Neuronal stem cell (in vitro differentiated cells): ENCODE results near the gene SMARCE1. TPM values are rescaled to one million over a fixed set of nuclear protein-coding genes. Genes with fewer than 3 reads are reported as not detected.

Source experiments
- DNase-seq: peaks from one replicate; pipeline ENCODE4 v3.0.0-alpha.2; 2013; ENCODE audit warnings: low spot score
- H2AFZ ChIP-seq: one replicate; pipeline ENCODE4 v1.6.1; 2013; ENCODE audit warnings: mild to moderate bottlenecking, low read length, inconsistent platforms
- H2AK5ac ChIP-seq: 2 replicates; pipeline ENCODE4 v1.6.1; 2013; ENCODE audit warnings: low read depth, mild to moderate bottlenecking, inconsistent platforms, low read length, moderate library complexity, mixed read lengths
- H2BK120ac ChIP-seq: 2 replicates; pipeline ENCODE4 v1.6.1; 2013; ENCODE audit warnings: low read depth, mild to moderate bottlenecking, inconsistent platforms, low read length, moderate library complexity, mixed read lengths
- H2BK12ac ChIP-seq: one replicate; pipeline ENCODE4 v1.6.1; 2013; ENCODE audit warnings: low read length, inconsistent platforms
- H2BK15ac ChIP-seq: 2 replicates; pipeline ENCODE4 v1.6.1; 2013; ENCODE audit warnings: mild to moderate bottlenecking, low read length, inconsistent platforms, mixed read lengths
- H2BK5ac ChIP-seq: one replicate; pipeline ENCODE4 v1.6.1; 2013; ENCODE audit warnings: inconsistent platforms, mild to moderate bottlenecking, low read length, moderate library complexity
- H3K14ac ChIP-seq: one replicate; pipeline ENCODE4 v1.6.1; 2013; ENCODE audit warnings: low read length, inconsistent platforms
- H3K18ac ChIP-seq: 2 replicates; pipeline ENCODE4 v1.6.1; 2013; ENCODE audit warnings: low read length, inconsistent platforms
- H3K23ac ChIP-seq: 2 replicates; pipeline ENCODE4 v1.6.1; 2013; ENCODE audit warnings: low read depth, mild to moderate bottlenecking, mixed read lengths, low read length, inconsistent platforms; ENCODE audit not compliant: poor library complexity
- H3K27ac ChIP-seq: replicated peaks from 3 replicates; pipeline ENCODE4 v1.5.1; 2013; ENCODE audit warnings: low read length, inconsistent platforms
- H3K27me3 ChIP-seq, 3 experiments: 2 replicates each; pipeline ENCODE4 v1.6.1; 2013; ENCODE audit warnings: low read length in 3 of 3, mild to moderate bottlenecking in 2 of 3, inconsistent platforms in 1 of 3, low read depth in 1 of 3, mixed read lengths in 1 of 3, moderate library complexity in 1 of 3; ENCODE audit not compliant: control insufficient read depth in 3 of 3, insufficient read depth in 3 of 3
- H3K36me3 ChIP-seq, 2 donors: replicated peaks in 1 of 2; 2 replicates each; pipeline ENCODE4 v1.6.1; 2013; ENCODE audit warnings: low read length in 2 of 2; ENCODE audit not compliant: control insufficient read depth in 2 of 2, insufficient read depth in 2 of 2
- H3K4ac ChIP-seq: 2 replicates; pipeline ENCODE4 v1.6.1; 2013; ENCODE audit warnings: inconsistent platforms, mild to moderate bottlenecking, low read length, moderate library complexity
- H3K4me1 ChIP-seq, 2 donors: 1 replicate in 1 of 2; 2 replicates in 1 of 2; pipeline ENCODE4 v1.6.1; 2013; ENCODE audit warnings: low read length in 2 of 2, low read depth in 1 of 2; ENCODE audit not compliant: control insufficient read depth in 2 of 2, insufficient read depth in 1 of 2
- H3K4me2 ChIP-seq: one replicate; pipeline ENCODE4 v1.6.1; 2013; ENCODE audit warnings: mild to moderate bottlenecking, low read length, inconsistent platforms; ENCODE audit not compliant: insufficient read depth, poor library complexity, severe bottlenecking
- H3K4me3 ChIP-seq, 2 donors: 2 replicates each; pipeline ENCODE4 v1.5.1; 2013; ENCODE audit warnings: low read length in 2 of 2, mild to moderate bottlenecking in 2 of 2, inconsistent platforms in 1 of 2, moderate library complexity in 1 of 2
- H3K79me1 ChIP-seq: one replicate; pipeline ENCODE4 v1.6.1; 2013; ENCODE audit warnings: low read depth, mild to moderate bottlenecking, inconsistent platforms, low read length, moderate library complexity
- H3K9ac ChIP-seq: one replicate; pipeline ENCODE4 v1.6.1; 2013; ENCODE audit warnings: mild to moderate bottlenecking, low read depth, low read length, inconsistent platforms; ENCODE audit not compliant: poor library complexity
- H3K9me3 ChIP-seq, 2 donors: replicated peaks in 1 of 2; 2 replicates each; pipeline versions ENCODE3 to v1.6.1; 2013; ENCODE audit warnings: low read length in 2 of 2, mild to moderate bottlenecking in 2 of 2, inconsistent platforms in 1 of 2, low read depth in 1 of 2, mixed read lengths in 1 of 2, moderate library complexity in 1 of 2; ENCODE audit not compliant: control insufficient read depth in 2 of 2, insufficient read depth in 1 of 2
- H4K8ac ChIP-seq: one replicate; pipeline ENCODE4 v1.6.1; 2013; ENCODE audit warnings: low read depth, mild to moderate bottlenecking, inconsistent platforms, low read length, moderate library complexity
- H4K91ac ChIP-seq: one replicate; pipeline ENCODE4 v1.6.1; 2013; ENCODE audit warnings: low read length, low read depth, mild to moderate bottlenecking, inconsistent platforms; ENCODE audit not compliant: poor library complexity
- WGBS, 2 donors: extraction: QIAGEN DNeasy Blood & Tissue Kit; methylation state at CpG; one replicate each; pipeline ENCODE4 v1.1.7; 2013; ENCODE audit warnings: missing lambda C conversion rate in 2 of 2, mixed read lengths in 1 of 2; ENCODE audit not compliant: insufficient read length in 2 of 2, insufficient replicate concordance in 1 of 2; ENCODE audit errors: extremely low coverage in 2 of 2; 5-methylcytosine and 5-hydroxymethylcytosine counted together
- polyA plus RNA-seq, 2 experiments: library from polyadenylated mRNA; stranded (reverse); fragments of 200-250 nt; gene quantifications; one replicate each; pipeline ENCODE4 v1.2.3, GENCODE V29; 2013

SMARCE1 gene
- 204 TPM for polyA plus RNA-seq (2013, experiment 1 of 2)
- polyA plus RNA-seq (2013, experiment 2 of 2): 210 TPM

GRCh38 chr17:40647624-40648383, at the start of gene SMARCE1:
Gene SMARCE1 (minus strand): TSS chr17:40647818. CDS start chr17:40645802, 2,016 bp downstream.
- Histone ChIP-seq H3K79me1 (no peaks in the 10 kb centered on the region), H2BK5ac (peak within 1 kb of the TSS; percentile 98), H3K14ac (peak within 1 kb of the TSS; percentile 96), H3K4me1 (peaks cover 3 to 13% of the 10 kb centered on the region in 2 donors), H3K23ac (peak within 1 kb of the TSS; percentile 97), H3K27ac (peak within 1 kb of the TSS; percentile 93), H2AFZ (peak within 1 kb of the TSS; percentile 98), H4K91ac (peak within 1 kb of the TSS; percentile 96), H3K36me3 (peaks cover 0 to 38% of the 10 kb centered on the region in 2 donors), H2BK12ac (no peak within 1 kb of the TSS), H3K4me2 (peak within 1 kb of the TSS; percentile 89), H3K18ac (peak within 1 kb of the TSS; percentile 100), H3K9me3 (no peaks in the 10 kb centered on the region), H3K4ac (peak within 1 kb of the TSS; percentile 97), H2AK5ac (peak within 1 kb of the TSS; percentile 98), H2BK120ac (peak within 1 kb of the TSS; percentile 98), H4K8ac (peak within 1 kb of the TSS; percentile 99), H2BK15ac (peak within 1 kb of the TSS; percentile 98), H3K9ac (peak within 1 kb of the TSS; percentile 100), H3K27me3 (no peaks in the 10 kb centered on the region), H3K4me3 (peak within 1 kb of the TSS; percentile 91 to 99)
- peak; percentile 80 for DNase-seq
- no CpG with 5 or more reads among the region's 64 CpGs for WGBS, 2 donors

- Histone ChIP-seq H3K4me1 (peaks cover 0 to 2% of the 10 kb centered on the region in 2 donors), H3K4me2 (no peak overlapping the region), H3K18ac (no peak overlapping the region), H2BK5ac (no peak overlapping the region), H2AK5ac (no peak overlapping the region), H4K91ac (no peak overlapping the region), H3K9me3 (no peaks in the 10 kb centered on the region), H4K8ac (no peak overlapping the region), H2BK15ac (no peak overlapping the region), H3K4ac (no peak overlapping the region), H3K27ac (no peak overlapping the region), H3K27me3 (peaks cover 0 to 23% (median 0%) of the 10 kb centered on the region in 3 experiments), H3K14ac (no peak overlapping the region), H3K4me3 (no peak overlapping the region), H2AFZ (no peak overlapping the region), H3K23ac (no peak overlapping the region), H2BK12ac (no peak overlapping the region), H3K9ac (no peak overlapping the region), H3K36me3 (no peaks in the 10 kb centered on the region), H3K79me1 (no peaks in the 10 kb centered on the region), H2BK120ac (no peak overlapping the region)
- WGBS, 2 donors: no CpG with 5 or more reads among the region's 7 CpGs
- no peak for DNase-seq
Measured at GRCh38 chr17:40697297-40697696, 49.7 kb upstream of the SMARCE1 start.

GRCh38 chr17:40696651-40697072, 49.0 kb upstream of the SMARCE1 start:
- no CpG with 5 or more reads among the region's 3 CpGs for WGBS, 2 donors
- peaks cover 0 to 2% of the 10 kb centered on the region in 2 donors for H3K4me1 ChIP-seq
- H3K14ac ChIP-seq: no peak overlapping the region
- DNase-seq: no peak
- H2AFZ ChIP-seq: no peak overlapping the region
- H3K23ac ChIP-seq: no peak overlapping the region
- no peak overlapping the region for H2BK5ac ChIP-seq
- H2AK5ac ChIP-seq: no peak overlapping the region
- no peak overlapping the region for H3K4ac ChIP-seq
- H3K27ac ChIP-seq: no peak overlapping the region
- H2BK120ac ChIP-seq: no peak overlapping the region
- no peak overlapping the region for H3K18ac ChIP-seq
- H4K8ac ChIP-seq: no peak overlapping the region
- H3K4me3 ChIP-seq: no peak overlapping the region
- no peaks in the 10 kb centered on the region for H3K79me1 ChIP-seq
- H3K4me2 ChIP-seq: no peak overlapping the region
- H3K9ac ChIP-seq: no peak overlapping the region
- H4K91ac ChIP-seq: no peak overlapping the region
- no peak overlapping the region for H2BK15ac ChIP-seq
- H3K9me3 ChIP-seq: no peaks in the 10 kb centered on the region
- H3K27me3 ChIP-seq: peaks cover 0 to 23% (median 0%) of the 10 kb centered on the region in 3 experiments
- no peaks in the 10 kb centered on the region for H3K36me3 ChIP-seq
- no peak overlapping the region for H2BK12ac ChIP-seq

GRCh38 chr17:40695874-40696472, 48.4 kb upstream of the SMARCE1 start:
- Histone ChIP-seq H3K79me1 (no peaks in the 10 kb centered on the region), H2BK15ac (no peak overlapping the region), H3K4me3 (no peak overlapping the region), H4K91ac (no peak overlapping the region), H3K23ac (no peak overlapping the region), H3K27ac (no peak overlapping the region), H3K36me3 (no peaks in the 10 kb centered on the region), H3K18ac (no peak overlapping the region), H2BK12ac (no peak overlapping the region), H3K9ac (no peak overlapping the region), H2AK5ac (no peak overlapping the region), H3K4ac (no peak overlapping the region), H2BK5ac (no peak overlapping the region), H2AFZ (no peak overlapping the region), H3K27me3 (peaks cover 0 to 21% (median 0%) of the 10 kb centered on the region in 3 experiments), H3K14ac (no peak overlapping the region), H3K4me1 (peaks cover 0 to 2% of the 10 kb centered on the region in 2 donors), H4K8ac (no peak overlapping the region), H2BK120ac (no peak overlapping the region), H3K9me3 (no peaks in the 10 kb centered on the region), H3K4me2 (no peak overlapping the region)
- DNase-seq: no peak
- WGBS, 2 donors: no CpG with 5 or more reads among the region's 6 CpGs
